Astrocyte (in vitro differentiated cells and primary cell): ENCODE measurements around the gene RIIAD1. TPM values are rescaled to one million over a fixed set of nuclear protein-coding genes. Genes with fewer than 3 reads are reported as not detected.

Source experiments
- DNase-seq: peaks from one replicate; pipeline ENCODE4 v3.0.0-alpha.2; 2010; ENCODE audit warnings: low read depth
- FAIRE-seq: peaks from 2 replicates; lab custom pipeline; 2011; peaks lifted over from hg19 to GRCh38; lab: Jason Lieb, UNC
- H2AFZ ChIP-seq: 2 replicates; pipeline ENCODE4 v1.6.0; 2012; ENCODE audit warnings: low read depth, low read length, inconsistent platforms
- H3K27ac ChIP-seq: 2 replicates; pipeline ENCODE4 v1.5.1; 2011; ENCODE audit warnings: low read depth, low read length, inconsistent platforms
- H3K27me3 ChIP-seq: 2 replicates; pipeline ENCODE4 v1.6.0; 2011; ENCODE audit warnings: low read length, inconsistent platforms; ENCODE audit not compliant: insufficient read depth
- H3K36me3 ChIP-seq: 2 replicates; pipeline ENCODE4 v1.5.1; 2011; ENCODE audit warnings: low read length, inconsistent platforms; ENCODE audit not compliant: insufficient read depth
- H3K4me1 ChIP-seq: 2 replicates; pipeline ENCODE4 v1.5.1; 2011; ENCODE audit warnings: low read length, inconsistent platforms; ENCODE audit not compliant: insufficient read depth
- H3K4me2 ChIP-seq: 2 replicates; pipeline ENCODE4 v1.6.0; 2012; ENCODE audit warnings: low read length, inconsistent platforms
- H3K4me3 ChIP-seq: 2 replicates; pipeline ENCODE4 v1.5.1; 2011; ENCODE audit warnings: low read depth, mild to moderate bottlenecking, low read length, inconsistent platforms; ENCODE audit not compliant: insufficient read depth
- H3K79me2 ChIP-seq: 2 replicates; pipeline ENCODE4 v1.6.0; 2012; ENCODE audit warnings: mild to moderate bottlenecking, low read length, inconsistent platforms; ENCODE audit not compliant: insufficient read depth
- H3K9ac ChIP-seq: 2 replicates; pipeline ENCODE4 v1.6.0; 2012; ENCODE audit warnings: mild to moderate bottlenecking, low read length, inconsistent platforms
- H3K9me3 ChIP-seq: 2 replicates; pipeline ENCODE4 v1.5.1; 2012; ENCODE audit warnings: low read depth, mild to moderate bottlenecking, low read length, inconsistent platforms; ENCODE audit not compliant: insufficient read depth
- H4K20me1 ChIP-seq: 2 replicates; pipeline ENCODE4 v1.6.0; 2012; ENCODE audit warnings: low read length, inconsistent platforms; ENCODE audit not compliant: insufficient read depth
- H3K27ac Mint-ChIP-seq: one replicate; pipeline ENCODE4 v1.8.0; 2021; ENCODE audit warnings: mild to moderate bottlenecking, mixed read lengths; ENCODE audit not compliant: unreplicated experiment
- H3K27me3 Mint-ChIP-seq: one replicate; pipeline ENCODE4 v1.8.0; 2021; ENCODE audit warnings: low read depth, mixed read lengths; ENCODE audit not compliant: unreplicated experiment
- H3K36me3 Mint-ChIP-seq: one replicate; pipeline ENCODE4 v1.8.0; 2021; ENCODE audit warnings: low read depth, mixed read lengths; ENCODE audit not compliant: unreplicated experiment
- H3K4me1 Mint-ChIP-seq: one replicate; pipeline ENCODE4 v1.8.0; 2021; ENCODE audit warnings: low read depth, mixed read lengths; ENCODE audit not compliant: unreplicated experiment
- H3K4me3 Mint-ChIP-seq: one replicate; pipeline ENCODE4 v1.8.0; 2021; ENCODE audit warnings: mild to moderate bottlenecking, moderate library complexity, mixed read lengths; ENCODE audit not compliant: unreplicated experiment
- H3K9me3 Mint-ChIP-seq: one replicate; pipeline ENCODE4 v1.8.0; 2021; ENCODE audit warnings: mild to moderate bottlenecking, mixed read lengths; ENCODE audit not compliant: unreplicated experiment
- EZH2 ChIP-seq: IDR thresholded peaks from 2 replicates; pipeline ENCODE4 v1.6.1; 2012; ENCODE audit warnings: mild to moderate bottlenecking, low read length, inconsistent platforms; ENCODE audit not compliant: insufficient read depth
- total RNA-seq: library from RNA; stranded (reverse); gene quantifications from 2 replicates; pipeline ENCODE4 v1.2.1, GENCODE V29; 2021
- TF ChIP-seq, protein P1 (sequence below): IDR thresholded peaks from 2 replicates; pipeline ENCODE4 v1.5.1; 2011; ENCODE audit warnings: low read depth, mild to moderate bottlenecking, inconsistent platforms, low read length, moderate library complexity; ENCODE audit not compliant: insufficient read depth

RIIAD1 gene
- total RNA-seq, 1 donor from 2014 or later, result not detected

DNA sequence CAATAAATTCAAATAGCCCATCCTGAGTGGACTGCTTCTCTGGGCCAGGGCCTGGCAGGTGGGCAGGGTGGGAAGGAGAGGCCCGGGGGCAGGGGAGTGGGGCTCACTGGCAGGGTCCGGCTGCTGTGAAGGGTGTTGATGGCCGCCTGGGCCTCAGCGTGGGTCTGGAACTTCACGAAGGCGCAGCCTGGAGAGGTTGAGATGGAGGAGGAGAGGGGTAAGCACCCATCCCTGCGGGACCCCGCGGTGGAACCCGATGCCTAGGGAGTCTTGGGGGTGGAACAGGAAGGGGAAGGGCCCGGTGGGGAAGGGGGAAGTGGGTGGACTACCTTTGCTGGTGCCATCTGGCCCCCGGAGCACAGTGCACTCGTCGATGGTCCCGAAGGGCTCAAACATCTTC, 12.4 kb upstream of the RIIAD1 start:
- Mint-ChIP-seq H3K9me3 (no peaks in the 10 kb centered on the region), H3K27ac (no peak overlapping the region), H3K27me3 (peaks cover 15% of the 10 kb centered on the region), H3K36me3 (peaks cover 4% of the 10 kb centered on the region), H3K4me3 (no peak overlapping the region), H3K4me1 (peaks cover 8% of the 10 kb centered on the region)
- no peaks in the 10 kb centered on the region for H3K36me3 ChIP-seq
- H3K4me3 ChIP-seq, result no peak overlapping the region
- FAIRE-seq (no peak), DNase-seq (no peak)
- peaks cover 9% of the 10 kb centered on the region for H3K27me3 ChIP-seq
- H3K9ac ChIP-seq, result no peak overlapping the region
- H3K9me3 ChIP-seq, result no peaks in the 10 kb centered on the region
- no peak overlapping the region for H2AFZ ChIP-seq
- no peaks in the 10 kb centered on the region for H3K79me2 ChIP-seq
- H3K4me2 ChIP-seq, result no peak overlapping the region
- H4K20me1 ChIP-seq, result no peaks in the 10 kb centered on the region
- no peak overlapping the region for H3K27ac ChIP-seq
- TF ChIP-seq, protein P1, sequence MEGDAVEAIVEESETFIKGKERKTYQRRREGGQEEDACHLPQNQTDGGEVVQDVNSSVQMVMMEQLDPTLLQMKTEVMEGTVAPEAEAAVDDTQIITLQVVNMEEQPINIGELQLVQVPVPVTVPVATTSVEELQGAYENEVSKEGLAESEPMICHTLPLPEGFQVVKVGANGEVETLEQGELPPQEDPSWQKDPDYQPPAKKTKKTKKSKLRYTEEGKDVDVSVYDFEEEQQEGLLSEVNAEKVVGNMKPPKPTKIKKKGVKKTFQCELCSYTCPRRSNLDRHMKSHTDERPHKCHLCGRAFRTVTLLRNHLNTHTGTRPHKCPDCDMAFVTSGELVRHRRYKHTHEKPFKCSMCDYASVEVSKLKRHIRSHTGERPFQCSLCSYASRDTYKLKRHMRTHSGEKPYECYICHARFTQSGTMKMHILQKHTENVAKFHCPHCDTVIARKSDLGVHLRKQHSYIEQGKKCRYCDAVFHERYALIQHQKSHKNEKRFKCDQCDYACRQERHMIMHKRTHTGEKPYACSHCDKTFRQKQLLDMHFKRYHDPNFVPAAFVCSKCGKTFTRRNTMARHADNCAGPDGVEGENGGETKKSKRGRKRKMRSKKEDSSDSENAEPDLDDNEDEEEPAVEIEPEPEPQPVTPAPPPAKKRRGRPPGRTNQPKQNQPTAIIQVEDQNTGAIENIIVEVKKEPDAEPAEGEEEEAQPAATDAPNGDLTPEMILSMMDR, result no peak
- no peak for TF ChIP-seq EZH2
- H3K4me1 ChIP-seq, result no peaks in the 10 kb centered on the region

DNA sequence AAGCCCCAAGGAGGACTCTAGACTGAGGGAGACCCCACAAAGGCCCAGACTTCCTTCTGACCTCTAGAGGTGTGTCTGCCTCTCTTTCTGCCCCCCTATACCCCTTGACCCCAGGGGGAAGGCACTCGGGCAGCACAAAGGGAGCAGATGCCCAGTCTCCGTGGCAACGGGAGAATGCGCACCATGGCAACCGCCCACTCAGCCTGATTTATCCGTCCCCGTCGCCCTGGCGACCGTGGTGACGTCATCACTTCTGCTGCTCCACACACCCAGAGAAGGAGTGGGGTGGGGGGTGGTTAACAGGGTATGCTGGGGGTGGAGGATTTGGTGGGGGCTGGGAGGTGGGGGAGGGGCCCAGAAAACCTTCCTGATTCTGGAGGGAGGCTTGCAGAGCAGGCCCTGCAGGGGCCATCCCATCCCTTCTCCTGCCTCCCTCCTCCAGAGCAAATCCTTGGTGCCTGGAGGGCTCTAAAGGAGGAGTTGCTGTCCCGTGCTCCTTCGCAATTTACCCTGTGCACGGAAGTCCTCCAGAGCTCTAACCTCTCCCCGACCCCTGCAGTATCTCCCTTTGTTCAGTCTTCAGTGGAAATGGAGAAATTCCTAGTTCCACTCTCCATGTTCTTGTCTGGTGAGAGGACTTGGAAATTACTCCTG, 11.0 kb upstream of the RIIAD1 start:
- Histone ChIP-seq H3K27me3 (peaks cover 20% of the 10 kb centered on the region), H3K9me3 (no peaks in the 10 kb centered on the region), H3K4me3 (no peak overlapping the region), H3K9ac (no peak overlapping the region), H4K20me1 (no peaks in the 10 kb centered on the region), H3K4me1 (no peaks in the 10 kb centered on the region), H2AFZ (no peak overlapping the region), H3K79me2 (no peaks in the 10 kb centered on the region), H3K27ac (no peak overlapping the region), H3K36me3 (no peaks in the 10 kb centered on the region), H3K4me2 (no peak overlapping the region)
- peaks cover 6% of the 10 kb centered on the region for H3K4me1 Mint-ChIP-seq
- no peak for FAIRE-seq
- peaks cover 28% of the 10 kb centered on the region for H3K27me3 Mint-ChIP-seq
- no peaks in the 10 kb centered on the region for H3K9me3 Mint-ChIP-seq
- no peak for TF ChIP-seq EZH2
- TF ChIP-seq, protein P1, result no peak
- no peak overlapping the region for H3K27ac Mint-ChIP-seq
- H3K36me3 Mint-ChIP-seq, result peaks cover 2% of the 10 kb centered on the region
- DNase-seq, result peak; percentile 48
- H3K4me3 Mint-ChIP-seq, result no peak overlapping the region
